ENCODE data around the gene AMER3. TPM values are rescaled to one million over a fixed set of nuclear protein-coding genes. Genes with fewer than 3 reads are reported as not detected.

AMER3 gene
- total RNA-seq, 4 donors from 2014 or later, result not detected

DNA sequence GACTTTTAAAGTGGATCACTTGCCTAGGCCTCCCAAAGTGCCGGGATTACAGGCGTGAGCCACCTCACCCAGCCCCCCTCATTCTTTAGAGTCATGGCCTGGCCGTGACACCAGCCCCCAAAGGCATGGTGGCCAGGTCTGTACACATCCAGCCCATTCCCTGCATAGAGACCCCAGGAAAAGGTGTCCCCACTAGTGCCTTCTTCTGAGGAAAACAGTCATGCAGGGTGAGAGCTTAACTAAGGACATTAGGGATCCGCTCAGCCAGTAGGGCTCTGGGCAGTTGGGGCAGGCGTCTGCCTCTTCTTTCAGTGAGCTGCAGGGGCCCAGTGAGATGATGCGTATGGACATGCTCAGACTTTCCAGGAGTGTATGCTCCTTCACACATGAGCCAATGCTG lies 5.7 kb upstream of the AMER3 start:
- Histone ChIP-seq H3K27me3 (peaks cover 0 to 9% (median 5%) of the 10 kb centered on the region in 3 donors), H3K4me3 (no peak overlapping the region), H3K27ac (no peak overlapping the region), H3K9me3 (no peaks in the 10 kb centered on the region), H3K36me3 (no peaks in the 10 kb centered on the region), H3K4me1 (no peaks in the 10 kb centered on the region)
- TF ChIP-seq, protein P1, sequence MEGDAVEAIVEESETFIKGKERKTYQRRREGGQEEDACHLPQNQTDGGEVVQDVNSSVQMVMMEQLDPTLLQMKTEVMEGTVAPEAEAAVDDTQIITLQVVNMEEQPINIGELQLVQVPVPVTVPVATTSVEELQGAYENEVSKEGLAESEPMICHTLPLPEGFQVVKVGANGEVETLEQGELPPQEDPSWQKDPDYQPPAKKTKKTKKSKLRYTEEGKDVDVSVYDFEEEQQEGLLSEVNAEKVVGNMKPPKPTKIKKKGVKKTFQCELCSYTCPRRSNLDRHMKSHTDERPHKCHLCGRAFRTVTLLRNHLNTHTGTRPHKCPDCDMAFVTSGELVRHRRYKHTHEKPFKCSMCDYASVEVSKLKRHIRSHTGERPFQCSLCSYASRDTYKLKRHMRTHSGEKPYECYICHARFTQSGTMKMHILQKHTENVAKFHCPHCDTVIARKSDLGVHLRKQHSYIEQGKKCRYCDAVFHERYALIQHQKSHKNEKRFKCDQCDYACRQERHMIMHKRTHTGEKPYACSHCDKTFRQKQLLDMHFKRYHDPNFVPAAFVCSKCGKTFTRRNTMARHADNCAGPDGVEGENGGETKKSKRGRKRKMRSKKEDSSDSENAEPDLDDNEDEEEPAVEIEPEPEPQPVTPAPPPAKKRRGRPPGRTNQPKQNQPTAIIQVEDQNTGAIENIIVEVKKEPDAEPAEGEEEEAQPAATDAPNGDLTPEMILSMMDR (IDR thresholded peaks at IDR 0.05 in 4 of 5, conservative IDR thresholded peaks at IDR 0.05 in 1 of 5), result no peak
- TF ChIP-seq POLR2A (IDR thresholded peaks at IDR 0.05), result no peak
- DNase-seq (no peak), ATAC-seq (no peak)
- in situ Hi-C loops (cut with MboI; ENCODE audit: low sequenced_read_pairs in 4 of 4) (no loop called here), intact Hi-C loops (cut with DNase I; ENCODE audit: low total_unique reads) (no loop called here)

DNA sequence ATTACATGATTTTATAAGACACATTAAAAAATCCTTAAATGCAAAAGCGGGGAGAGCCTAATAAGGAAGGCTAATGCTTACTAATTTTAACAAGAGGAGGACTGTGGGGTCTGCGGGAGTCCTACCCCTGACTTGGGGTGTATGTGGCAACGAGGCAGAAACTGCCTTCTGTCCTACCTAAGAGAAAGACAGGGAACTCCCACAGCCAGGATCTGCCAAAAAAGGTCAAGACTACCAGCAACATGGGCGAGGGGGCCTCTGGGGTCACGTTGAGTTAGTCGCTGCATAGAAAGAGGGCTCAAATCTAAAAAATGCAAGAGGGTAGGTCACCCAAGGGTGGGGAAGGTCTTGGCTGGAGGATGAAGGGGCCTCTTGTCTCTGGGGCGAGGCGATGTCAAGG lies 529 bp upstream of the AMER3 start:
- intact Hi-C loops (cut with DNase I; ENCODE audit: low total_unique reads) (no loop called here), in situ Hi-C loops (cut with MboI; ENCODE audit: low sequenced_read_pairs in 4 of 4) (no loop called here)
- Histone ChIP-seq H3K27ac (no peak overlapping the region), H3K9me3 (no peaks in the 10 kb centered on the region), H3K4me3 (no peak overlapping the region), H3K36me3 (no peaks in the 10 kb centered on the region), H3K27me3 (peaks cover 22 to 32% (median 26%) of the 10 kb centered on the region in 3 donors), H3K4me1 (no peaks in the 10 kb centered on the region)
- DNase-seq, result no peak
- no peak for TF ChIP-seq POLR2A (IDR thresholded peaks at IDR 0.05)
- TF ChIP-seq, protein P1 (IDR thresholded peaks at IDR 0.05 in 4 of 5, conservative IDR thresholded peaks at IDR 0.05 in 1 of 5), result no peak
- ATAC-seq, result no peak

DNA sequence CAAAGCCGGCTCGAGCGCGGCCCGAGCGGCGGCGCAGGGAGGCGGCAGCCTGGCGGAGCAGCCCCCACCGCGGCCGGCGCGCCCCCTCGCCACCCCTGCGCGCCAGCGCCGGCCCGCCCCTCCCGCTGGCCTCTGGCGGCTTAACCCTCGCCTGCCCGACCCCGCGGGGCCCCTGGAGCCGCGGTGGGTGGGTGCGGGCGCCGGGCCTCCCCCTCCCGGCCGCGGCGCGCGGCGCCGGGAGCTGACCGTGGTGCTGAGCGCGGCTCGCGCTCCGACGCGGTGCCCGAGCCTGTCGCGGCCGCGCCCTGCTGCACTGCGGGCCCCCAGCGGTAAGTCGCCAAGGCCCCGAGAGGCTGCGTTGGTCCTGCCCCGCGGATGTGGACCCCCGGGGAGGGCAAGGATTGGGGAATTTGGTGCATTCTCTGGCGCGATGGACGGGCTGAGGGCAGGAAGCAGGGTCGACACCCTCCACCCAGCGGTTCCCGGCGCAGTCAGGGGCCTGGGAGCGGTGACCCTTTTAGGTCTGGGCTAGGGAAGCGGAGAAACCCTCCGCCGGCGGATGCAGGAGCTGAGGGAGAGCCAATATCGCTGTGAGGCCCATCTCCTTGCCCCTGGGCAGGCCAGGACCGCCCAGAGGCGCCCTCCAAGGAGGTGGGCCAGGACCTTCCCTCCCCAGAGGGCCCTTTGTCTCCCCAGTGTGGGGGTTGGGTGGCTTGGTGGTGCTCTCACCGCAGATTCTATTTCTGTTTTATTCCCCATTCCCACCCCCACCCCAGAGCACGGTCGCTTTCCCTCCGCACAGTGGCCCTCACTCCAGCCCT lies 923 bp downstream of the AMER3 start:
- DNase-seq, result no peak
- H3K27me3 ChIP-seq, result peaks cover 22 to 32% (median 26%) of the 10 kb centered on the region in 3 donors
- H3K27ac ChIP-seq, result no peak overlapping the region
- no peaks in the 10 kb centered on the region for H3K9me3 ChIP-seq
- intact Hi-C loops (cut with DNase I; ENCODE audit: low total_unique reads), result no loop called here
- no peak overlapping the region for H3K4me3 ChIP-seq
- H3K4me1 ChIP-seq, result no peaks in the 10 kb centered on the region
- TF ChIP-seq, protein P1 (IDR thresholded peaks at IDR 0.05 in 4 of 5, conservative IDR thresholded peaks at IDR 0.05 in 1 of 5), result no peak
- TF ChIP-seq POLR2A (IDR thresholded peaks at IDR 0.05), result no peak
- H3K36me3 ChIP-seq, result no peaks in the 10 kb centered on the region
- in situ Hi-C loops (cut with MboI; ENCODE audit: low sequenced_read_pairs in 4 of 4), result no loop called here
- no peak for ATAC-seq

DNA sequence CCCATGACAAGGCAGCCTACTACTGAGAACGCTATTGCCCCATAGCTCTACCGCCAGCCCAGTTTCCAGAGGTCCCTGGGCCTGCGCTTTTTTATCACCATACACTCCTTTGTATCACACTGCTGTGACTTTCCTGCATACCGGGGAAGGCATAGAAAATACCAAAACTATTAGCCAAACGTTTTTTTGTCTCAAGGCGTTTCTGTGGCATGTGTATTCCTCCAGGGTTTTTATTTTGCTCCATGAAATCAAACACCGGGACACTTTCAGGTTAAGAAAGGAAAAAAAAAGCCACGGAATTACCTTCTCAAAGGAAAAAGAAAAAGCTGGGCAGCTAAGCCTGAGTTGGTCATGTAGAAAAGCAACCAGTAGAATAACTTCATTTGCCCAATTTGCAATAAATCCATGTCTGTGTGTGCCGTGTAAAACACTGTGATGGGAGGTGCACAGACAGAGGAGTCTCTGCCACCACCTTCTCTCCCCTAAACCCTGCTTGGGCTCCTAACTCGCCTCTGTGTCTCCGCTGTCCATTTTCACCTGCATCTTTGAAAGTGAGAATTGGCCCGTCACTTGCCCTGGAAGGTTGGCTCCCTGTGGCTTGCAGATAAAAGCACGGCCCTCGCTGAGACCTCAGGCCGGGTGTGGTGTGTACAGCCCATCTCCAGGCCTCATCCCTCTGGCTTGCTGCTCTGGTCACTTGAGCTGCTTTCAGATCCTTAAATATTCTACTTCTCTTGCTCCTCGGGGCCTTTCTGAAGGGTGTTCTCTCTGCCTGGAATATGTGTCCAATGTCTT lies 1.7 kb downstream of the AMER3 start:
- no peaks in the 10 kb centered on the region for H3K9me3 ChIP-seq
- no peaks in the 10 kb centered on the region for H3K4me1 ChIP-seq
- DNase-seq, result no peak
- intact Hi-C loops (cut with DNase I; ENCODE audit: low total_unique reads) (no loop called here), in situ Hi-C loops (cut with MboI; ENCODE audit: low sequenced_read_pairs in 4 of 4) (no loop called here)
- no peak overlapping the region for H3K27ac ChIP-seq
- peaks cover 22 to 32% (median 26%) of the 10 kb centered on the region in 3 donors for H3K27me3 ChIP-seq
- ATAC-seq, result no peak
- H3K36me3 ChIP-seq, result no peaks in the 10 kb centered on the region
- no peak overlapping the region for H3K4me3 ChIP-seq
- TF ChIP-seq, protein P1 (IDR thresholded peaks at IDR 0.05 in 4 of 5, conservative IDR thresholded peaks at IDR 0.05 in 1 of 5), result no peak
- no peak for TF ChIP-seq POLR2A (IDR thresholded peaks at IDR 0.05)
